HG02588 (cell line): ENCODE measurements around the gene N4BP2L1.
"Not testable (repeated sequence)": the region's sequence is repeated elsewhere in the genome, so short reads cannot be mapped to it uniquely, and the experiment has no call there.

ENCODE experiments used
- ATAC-seq: cut with Tn5 transposase; IDR thresholded peaks from one replicate; pipeline ENCODE4 v1.9.1; 2021; ENCODE audit warnings: mild to moderate bottlenecking, moderate library complexity; ENCODE audit not compliant: unreplicated experiment

N4BP2L1 gene

GRCh38 chr13:32391101-32391619, 36.8 kb downstream of the N4BP2L1 start:
- no peak for ATAC-seq

GRCh38 chr13:32390484-32390883, 37.4 kb downstream of the N4BP2L1 start:
- ATAC-seq = no peak

- no peak for ATAC-seq
Observed at GRCh38 chr13:32390048-32390447, 37.9 kb downstream of the N4BP2L1 start.

GRCh38 chr13:32385410-32385809, 42.5 kb downstream of the N4BP2L1 start:
- ATAC-seq = no peak

GRCh38 chr13:32384702-32385101, 43.2 kb downstream of the N4BP2L1 start:
- ATAC-seq = no peak

- ATAC-seq = no peak
Observed at GRCh38 chr13:32383836-32384618, 43.9 kb downstream of the N4BP2L1 start.

- ATAC-seq = no peak
Observed at GRCh38 chr13:32381539-32381938, 46.4 kb downstream of the N4BP2L1 start.

- no peak for ATAC-seq
Observed at GRCh38 chr13:32378012-32378411, 49.9 kb downstream of the N4BP2L1 start.

- no peak for ATAC-seq
Observed at GRCh38 chr13:32376642-32377415, 51.1 kb downstream of the N4BP2L1 start.

GRCh38 chr13:32370805-32371204, 57.1 kb downstream of the N4BP2L1 start:
- no peak for ATAC-seq

GRCh38 chr13:32362574-32362973, 65.4 kb downstream of the N4BP2L1 start:
- ATAC-seq = no peak

- ATAC-seq = not testable (repeated sequence)
Observed at GRCh38 chr13:32355935-32356334, 72.0 kb downstream of the N4BP2L1 start.

GRCh38 chr13:32354040-32354439, 73.9 kb downstream of the N4BP2L1 start:
- ATAC-seq = peak; percentile 57

GRCh38 chr13:32350839-32351441, 77.0 kb downstream of the N4BP2L1 start:
- ATAC-seq = not testable (repeated sequence)
